ENCODE results near the gene TMEM203. TPM values are rescaled to one million over a fixed set of nuclear protein-coding genes. Genes with fewer than 3 reads are reported as not detected.

The TMEM203 gene
- total RNA-seq, 2 donors from 2014 or later = 25.0 to 43.9 TPM

- peak within 1 kb of the TSS; percentile 21 to 71 for H3K27ac Mint-ChIP-seq
- DNase-seq (ENCODE audit: low spot score) = no peak
- no peak for ATAC-seq
- no peaks in the 10 kb centered on the region for H3K9me3 Mint-ChIP-seq
- peaks cover 0 to 2% of the 10 kb centered on the region in 2 donors for H3K27me3 Mint-ChIP-seq
- no peaks in the 10 kb centered on the region for H3K36me3 Mint-ChIP-seq
- peak within 1 kb of the TSS; percentile 75 for H3K4me3 Mint-ChIP-seq
- H3K4me1 Mint-ChIP-seq (ENCODE audit: low read depth in 2 of 2) = peaks cover under 1 to 3% of the 10 kb centered on the region in 2 donors
These were observed 17.0 kb upstream of the TMEM203 start, which contains the start of gene RNF208 for GRCh38 chr9:137222190-137223077. Gene RNF208, minus strand, starts transcription at chr9:137222240. Its CDS starts 1,028 bp downstream, at chr9:137221212.

- no peak for ATAC-seq
- DNase-seq (ENCODE audit: low spot score) = no peak
- Mint-ChIP-seq H3K27me3 (no peaks in the 10 kb centered on the region), H3K36me3 (no peaks in the 10 kb centered on the region), H3K4me1 (ENCODE audit: low read depth in 2 of 2) (peaks cover 0 to 3% of the 10 kb centered on the region in 2 donors), H3K27ac (no peak overlapping the region), H3K4me3 (no peak overlapping the region), H3K9me3 (no peaks in the 10 kb centered on the region)
These were observed 16.2 kb upstream of the TMEM203 start for GRCh38 chr9:137221506-137222111.

- no peak for ATAC-seq
- Mint-ChIP-seq H3K27ac (no peak overlapping the region), H3K36me3 (no peaks in the 10 kb centered on the region), H3K4me3 (no peak overlapping the region), H3K27me3 (no peaks in the 10 kb centered on the region), H3K9me3 (no peaks in the 10 kb centered on the region), H3K4me1 (ENCODE audit: low read depth in 2 of 2) (peaks cover 0 to 3% of the 10 kb centered on the region in 2 donors)
- DNase-seq (ENCODE audit: low spot score) = no peak
These were observed 15.7 kb upstream of the TMEM203 start for GRCh38 chr9:137221095-137221505.

GRCh38 chr9:137220317-137221094 is 15.1 kb upstream of the TMEM203 start:
- H3K4me1 Mint-ChIP-seq (ENCODE audit: low read depth in 2 of 2) = peaks cover 0 to 3% of the 10 kb centered on the region in 2 donors
- H3K27ac Mint-ChIP-seq = no peak overlapping the region
- H3K4me3 Mint-ChIP-seq = no peak overlapping the region
- ATAC-seq (no peak), DNase-seq (ENCODE audit: low spot score) (no peak)
- H3K27me3 Mint-ChIP-seq = no peaks in the 10 kb centered on the region
- no peaks in the 10 kb centered on the region for H3K36me3 Mint-ChIP-seq
- H3K9me3 Mint-ChIP-seq = no peaks in the 10 kb centered on the region

GRCh38 chr9:137219757-137220316 is 14.4 kb upstream of the TMEM203 start:
- H3K4me3 Mint-ChIP-seq = no peak overlapping the region
- ATAC-seq (no peak), DNase-seq (ENCODE audit: low spot score) (no peak)
- H3K9me3 Mint-ChIP-seq = no peaks in the 10 kb centered on the region
- H3K27ac Mint-ChIP-seq = no peak overlapping the region
- peaks cover 0 to 3% of the 10 kb centered on the region in 2 donors for H3K4me1 Mint-ChIP-seq (ENCODE audit: low read depth in 2 of 2)
- H3K36me3 Mint-ChIP-seq = no peaks in the 10 kb centered on the region
- H3K27me3 Mint-ChIP-seq = no peaks in the 10 kb centered on the region

GRCh38 chr9:137218754-137219271 is 13.4 kb upstream of the TMEM203 start:
- no peaks in the 10 kb centered on the region for H3K27me3 Mint-ChIP-seq
- H3K36me3 Mint-ChIP-seq = no peaks in the 10 kb centered on the region
- DNase-seq (ENCODE audit: low spot score) (no peak), ATAC-seq (no peak)
- H3K27ac Mint-ChIP-seq = no peak overlapping the region
- no peak overlapping the region for H3K4me3 Mint-ChIP-seq
- H3K4me1 Mint-ChIP-seq (ENCODE audit: low read depth in 2 of 2) = peaks cover 0 to 3% of the 10 kb centered on the region in 2 donors
- no peaks in the 10 kb centered on the region for H3K9me3 Mint-ChIP-seq

- peaks cover 0 to 3% of the 10 kb centered on the region in 2 donors for H3K4me1 Mint-ChIP-seq (ENCODE audit: low read depth in 2 of 2)
- H3K4me3 Mint-ChIP-seq = no peak overlapping the region
- no peak overlapping the region for H3K27ac Mint-ChIP-seq
- ATAC-seq (no peak), DNase-seq (ENCODE audit: low spot score) (no peak)
- H3K9me3 Mint-ChIP-seq = no peaks in the 10 kb centered on the region
- H3K27me3 Mint-ChIP-seq = no peaks in the 10 kb centered on the region
- H3K36me3 Mint-ChIP-seq = no peaks in the 10 kb centered on the region
These were observed 12.8 kb upstream of the TMEM203 start for GRCh38 chr9:137218212-137218753.

- no peaks in the 10 kb centered on the region for H3K36me3 Mint-ChIP-seq
These were observed 12.1 kb upstream of the TMEM203 start for GRCh38 chr9:137217276-137218211.

GRCh38 chr9:137216188-137216965 is 10.9 kb upstream of the TMEM203 start:
- Mint-ChIP-seq H3K36me3 (no peaks in the 10 kb centered on the region), H3K4me1 (ENCODE audit: low read depth in 2 of 2) (peaks cover 0 to under 1% of the 10 kb centered on the region in 2 donors), H3K27ac (no peak overlapping the region), H3K9me3 (no peaks in the 10 kb centered on the region), H3K4me3 (no peak overlapping the region), H3K27me3 (no peaks in the 10 kb centered on the region)
- DNase-seq (ENCODE audit: low spot score) (no peak), ATAC-seq (no peak)

More at GRCh38 chr9:137217276-137218211, 12.1 kb upstream of the TMEM203 start:
- no peak overlapping the region for H3K27ac Mint-ChIP-seq
- no peaks in the 10 kb centered on the region for H3K27me3 Mint-ChIP-seq
- no peaks in the 10 kb centered on the region for H3K9me3 Mint-ChIP-seq
- H3K4me3 Mint-ChIP-seq = no peak overlapping the region
- ATAC-seq = no peak
- H3K4me1 Mint-ChIP-seq (ENCODE audit: low read depth in 2 of 2) = no peaks in the 10 kb centered on the region
- DNase-seq (ENCODE audit: low spot score) = no peak

- ATAC-seq (no peak), DNase-seq (ENCODE audit: low spot score) (no peak)
- H3K4me1 Mint-ChIP-seq (ENCODE audit: low read depth in 2 of 2) = peaks cover 0 to 5% of the 10 kb centered on the region in 2 donors
- H3K27me3 Mint-ChIP-seq = no peaks in the 10 kb centered on the region
- H3K4me3 Mint-ChIP-seq = no peak overlapping the region
- no peaks in the 10 kb centered on the region for H3K36me3 Mint-ChIP-seq
- H3K27ac Mint-ChIP-seq = no peak overlapping the region
- no peaks in the 10 kb centered on the region for H3K9me3 Mint-ChIP-seq
These were observed 9.9 kb upstream of the TMEM203 start for GRCh38 chr9:137215196-137215986.

GRCh38 chr9:137214620-137215019 is 9.2 kb upstream of the TMEM203 start:
- DNase-seq (ENCODE audit: low spot score) = no peak
- H3K27ac Mint-ChIP-seq = no peak overlapping the region
- ATAC-seq = no peak
- H3K4me1 Mint-ChIP-seq (ENCODE audit: low read depth in 2 of 2) = peaks cover 0 to 5% of the 10 kb centered on the region in 2 donors
- H3K4me3 Mint-ChIP-seq = no peak overlapping the region
- no peaks in the 10 kb centered on the region for H3K9me3 Mint-ChIP-seq
- no peaks in the 10 kb centered on the region for H3K27me3 Mint-ChIP-seq
- H3K36me3 Mint-ChIP-seq = no peaks in the 10 kb centered on the region

Data from natural killer cell treated with Interleukin-12 subunit alpha and Interleukin-12 subunit beta and Interleukin-15 and Interleukin-18, amount 100 ng/mL, for 72 hours (primary cell).